Measurements from ENCODE around the gene LRRC8A.
"Not testable (repeated sequence)": the region's sequence is repeated elsewhere in the genome, so short reads cannot be mapped to it uniquely, and the experiment has no call there.

Gene LRRC8A

DNA sequence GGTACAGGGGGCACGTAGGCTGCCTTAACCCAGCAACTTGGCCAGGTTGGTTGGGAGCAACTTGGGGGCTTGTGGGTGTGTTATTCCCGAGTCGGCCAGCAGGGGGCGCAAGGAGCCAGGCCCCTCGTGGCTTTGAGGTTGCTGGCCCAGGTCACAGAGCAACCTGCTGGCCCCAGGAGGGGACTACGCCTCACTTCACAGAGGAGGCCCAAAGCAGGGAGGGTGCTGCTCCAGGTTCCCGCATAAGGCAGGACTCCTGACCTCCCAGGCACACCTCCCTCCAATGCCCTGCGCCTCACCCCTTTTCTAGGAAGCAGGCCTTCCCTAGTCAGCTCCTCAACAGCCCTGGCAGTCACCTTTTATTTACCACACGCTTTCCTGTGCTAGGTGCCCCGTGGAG lies 18.3 kb upstream of the LRRC8A start:
- DNase-seq (ENCODE audit: low read depth in 1 of 2, low spot score in 1 of 2), result peak; percentile 77 to 90

DNA sequence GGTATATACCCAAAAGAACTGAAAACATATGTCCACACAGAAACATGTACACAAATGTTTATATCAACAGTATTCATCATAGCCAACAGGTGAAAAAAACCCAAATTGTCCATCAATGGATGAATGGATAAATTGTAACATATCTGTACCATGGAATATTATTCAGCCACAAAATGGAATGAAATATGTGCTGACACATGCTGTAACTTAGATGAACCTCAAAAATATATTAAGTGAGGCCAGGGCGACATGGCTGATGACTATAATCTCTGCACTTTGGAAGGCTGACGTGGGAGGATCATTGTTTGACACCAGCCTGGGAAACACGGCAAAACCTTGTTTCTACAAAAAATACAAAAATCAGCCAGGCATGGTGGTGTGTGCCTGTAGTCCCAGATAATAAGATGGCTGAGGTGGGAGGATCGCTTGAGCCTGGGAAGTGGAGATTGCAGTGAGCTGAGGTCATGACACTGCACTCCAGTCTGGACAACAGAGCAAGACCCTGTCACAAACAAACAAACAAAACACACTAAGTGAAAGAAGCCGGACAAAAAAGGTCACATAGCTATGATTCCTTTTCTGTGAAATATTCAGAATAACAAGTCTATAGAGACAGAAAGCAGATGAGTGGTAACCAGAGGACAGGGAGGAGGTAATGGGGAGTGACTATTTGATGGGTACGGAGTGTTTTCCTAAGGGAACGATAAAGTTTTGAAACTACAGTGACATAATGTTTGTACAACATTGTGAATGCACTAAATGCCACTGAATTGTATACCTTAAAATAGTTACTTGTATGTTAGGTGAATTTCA lies 11.6 kb upstream of the LRRC8A start:
- DNase-seq (ENCODE audit: low read depth in 1 of 2, low spot score in 1 of 2), result no peak

DNA sequence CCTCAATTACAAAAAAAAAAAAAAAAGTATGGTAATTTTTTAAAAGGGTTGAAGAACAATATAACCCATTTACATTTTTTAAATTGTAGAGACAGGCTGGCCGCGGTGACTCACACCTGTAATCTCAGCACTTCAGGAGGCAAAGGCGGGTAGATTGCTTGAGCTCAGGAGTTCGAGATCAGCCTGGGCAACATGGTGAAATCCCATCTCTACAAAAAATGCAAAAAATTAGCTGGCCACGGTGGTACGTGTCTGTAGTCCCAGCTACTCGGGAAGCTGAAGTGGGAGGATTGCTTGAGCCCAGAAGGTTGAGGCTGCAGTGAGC lies 11.0 kb upstream of the LRRC8A start:
- not testable (repeated sequence) for DNase-seq (ENCODE audit: low read depth in 1 of 2, low spot score in 1 of 2)

DNA sequence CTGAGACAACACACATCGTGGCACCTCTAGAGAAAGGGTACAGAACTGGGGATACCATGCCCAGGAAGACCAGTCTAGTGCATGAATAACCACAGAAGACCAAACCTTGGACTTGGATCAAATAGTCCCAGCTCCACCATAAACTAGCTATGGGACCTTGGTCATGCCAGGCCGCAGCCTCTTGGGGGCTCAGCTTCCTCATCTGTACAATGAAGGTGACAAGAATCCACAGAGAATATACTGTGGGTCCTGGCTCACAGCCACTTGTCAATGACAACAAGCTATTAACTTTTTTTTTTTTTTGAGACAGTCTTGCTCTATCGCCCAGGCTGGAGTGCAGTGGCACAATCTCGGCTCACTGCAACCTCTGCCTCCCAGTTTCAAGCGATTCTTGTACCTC lies 4.1 kb upstream of the LRRC8A start:
- DNase-seq (ENCODE audit: low read depth in 1 of 2, low spot score in 1 of 2), result no peak

DNA sequence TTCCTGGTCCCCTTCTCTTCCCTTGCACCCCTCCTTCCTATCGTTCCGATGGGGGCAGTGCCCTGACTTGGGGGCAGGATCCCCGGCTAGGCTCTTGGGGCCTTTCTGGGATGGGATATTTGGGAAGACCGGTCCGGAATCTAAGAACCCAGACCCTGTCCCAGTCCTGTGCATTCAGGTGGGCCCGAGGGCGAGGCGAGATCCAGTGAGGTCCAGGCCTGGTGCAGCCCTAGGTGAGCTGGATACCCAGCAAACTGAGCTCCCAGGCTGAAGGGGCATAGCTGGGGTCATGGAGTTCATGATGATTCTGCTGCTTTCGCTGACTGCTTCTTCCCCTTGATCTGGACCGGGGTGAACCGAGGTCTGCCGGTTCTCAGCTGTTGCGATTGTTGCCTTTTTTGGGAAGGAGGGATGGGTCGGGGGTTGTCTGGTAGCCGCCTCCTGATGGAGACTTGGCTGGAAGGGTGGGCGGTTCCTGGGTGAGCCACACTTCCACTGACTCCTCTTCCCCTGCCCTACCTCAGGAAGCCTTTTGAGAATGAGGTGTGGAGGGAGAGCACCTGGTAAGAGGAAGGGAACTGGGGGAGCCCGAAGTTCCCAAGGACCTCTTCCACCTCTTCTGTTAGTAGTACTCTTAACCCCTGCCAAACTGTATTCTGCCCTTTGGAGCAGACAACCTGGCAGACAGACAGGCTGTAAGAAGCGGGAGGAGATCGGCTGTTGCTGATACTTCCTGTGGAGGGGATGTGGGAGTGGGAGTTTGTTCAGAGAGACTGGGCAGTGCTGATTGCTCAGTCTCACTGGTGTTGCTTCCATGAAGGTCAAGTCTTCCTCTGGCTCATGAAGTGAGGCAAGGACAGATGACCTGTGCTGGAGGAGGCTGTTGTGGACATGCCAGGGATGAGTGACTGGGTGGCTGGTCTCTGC lies 1.0 kb downstream of the LRRC8A start:
- no peak for DNase-seq (ENCODE audit: low read depth in 1 of 2, low spot score in 1 of 2)

DNA sequence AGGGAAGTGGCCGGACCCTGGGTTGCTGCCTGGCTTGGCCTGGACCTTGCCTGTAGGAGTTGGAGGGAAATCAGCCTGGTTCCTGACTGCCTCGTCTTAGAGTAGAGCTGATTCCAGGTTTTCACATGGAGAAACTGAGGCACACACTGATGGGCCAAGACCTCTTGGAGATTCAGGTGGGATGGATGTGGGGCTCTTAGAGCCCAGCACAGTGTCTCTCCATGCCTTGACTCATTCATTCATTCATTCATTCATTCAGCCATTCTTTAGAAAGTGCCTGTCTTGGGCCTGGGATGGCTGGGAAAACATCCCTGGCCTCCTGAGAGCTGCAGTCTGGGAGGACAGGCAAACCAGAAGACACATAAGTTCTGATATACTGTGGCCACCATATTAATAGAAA lies 2.2 kb downstream of the LRRC8A start:
- DNase-seq (ENCODE audit: low read depth in 1 of 2, low spot score in 1 of 2), result no peak

DNA sequence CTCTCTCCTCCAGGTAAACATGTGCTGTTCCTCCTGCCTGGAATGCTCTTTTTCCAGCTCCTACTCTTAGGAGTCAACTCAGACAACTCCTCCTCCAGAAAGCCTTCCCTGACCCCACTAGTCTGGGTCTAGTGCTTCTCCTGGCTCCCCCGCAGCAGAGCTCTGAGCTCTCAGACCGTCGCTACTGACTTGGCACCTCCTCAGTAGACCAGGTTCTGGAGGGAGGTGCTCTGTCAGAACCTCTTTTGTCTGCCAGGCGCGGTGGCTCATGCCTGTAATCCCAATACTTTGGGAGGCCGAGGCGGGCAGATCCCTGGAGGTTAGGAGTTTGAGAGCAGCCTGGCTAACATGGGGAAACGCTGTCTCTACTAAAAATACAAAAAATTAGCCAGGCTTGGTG lies 3.4 kb downstream of the LRRC8A start:
- DNase-seq (ENCODE audit: low read depth in 1 of 2, low spot score in 1 of 2), result no peak

DNA sequence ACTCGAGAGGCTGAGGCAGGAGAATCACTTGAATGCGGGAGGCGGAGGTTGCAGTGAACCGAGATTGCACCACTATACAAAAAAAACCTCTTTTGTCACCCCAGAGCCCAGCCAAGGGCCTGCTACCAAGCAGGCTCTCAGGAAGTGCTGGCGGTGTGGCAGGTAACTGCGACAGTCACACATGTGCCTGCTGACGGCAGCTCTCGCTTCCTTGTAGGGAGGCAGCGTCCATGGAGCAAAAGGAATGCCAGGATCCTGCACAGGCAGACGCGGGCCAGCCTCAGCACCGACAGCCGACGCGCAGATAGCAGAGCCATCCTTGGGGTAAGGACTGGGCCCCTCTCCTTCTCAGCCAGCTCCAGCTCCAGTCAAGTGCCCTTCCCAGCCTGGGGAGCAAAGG lies 3.9 kb downstream of the LRRC8A start:
- DNase-seq (ENCODE audit: low read depth in 1 of 2, low spot score in 1 of 2), result no peak

DNA sequence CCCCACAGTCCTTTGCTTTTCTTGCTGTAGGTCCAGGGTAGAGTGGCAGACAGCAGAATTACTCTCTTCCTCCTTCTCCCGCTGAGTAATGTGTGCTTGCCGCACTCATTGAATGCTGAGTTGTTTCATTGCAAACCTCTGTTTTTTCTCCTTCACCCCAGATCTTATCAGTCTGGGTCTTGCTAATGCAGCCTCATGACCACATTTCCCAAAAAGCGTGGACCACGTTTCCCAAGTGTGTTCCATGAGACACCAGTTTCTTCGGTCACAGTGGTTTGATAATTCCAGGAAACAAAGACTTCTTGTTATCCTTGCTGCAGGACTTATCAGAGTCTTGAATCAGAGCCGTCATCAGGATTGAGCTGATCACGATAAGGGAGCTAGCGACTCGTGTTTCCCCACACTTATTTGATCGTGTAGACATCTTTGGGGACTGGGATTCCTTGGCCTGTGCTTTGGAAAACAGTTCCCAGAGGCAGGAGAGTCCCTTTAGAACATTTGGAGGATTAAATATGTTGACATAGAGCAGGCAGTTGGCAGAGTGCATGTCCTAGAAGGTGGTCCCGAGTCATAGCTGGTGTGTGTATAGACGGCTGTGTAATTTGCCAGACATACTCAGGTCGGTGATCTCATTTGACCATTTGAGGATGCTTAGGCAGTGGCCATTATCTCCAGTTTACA lies 4.4 kb downstream of the LRRC8A start:
- DNase-seq (ENCODE audit: low read depth in 1 of 2, low spot score in 1 of 2), result no peak

DNA sequence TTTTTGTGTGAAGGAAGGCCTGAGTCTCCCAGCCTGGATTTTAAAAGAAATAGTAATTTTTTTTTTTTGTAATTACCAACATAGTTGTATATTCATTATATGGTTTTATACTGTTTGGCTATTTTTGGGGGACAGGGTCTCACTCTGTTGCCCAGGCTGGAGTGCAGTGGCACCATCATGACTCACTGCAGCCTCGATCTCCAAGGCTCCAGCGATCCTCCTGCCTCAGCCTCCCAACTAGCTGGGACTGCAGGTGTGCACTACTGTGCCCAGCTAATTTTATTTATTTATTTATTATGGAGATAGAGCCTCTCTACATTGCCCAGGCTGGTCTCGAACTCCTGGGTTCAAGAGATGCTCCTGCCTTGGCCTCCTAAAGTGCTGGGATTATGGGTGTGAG lies 5.1 kb downstream of the LRRC8A start:
- DNase-seq (ENCODE audit: low read depth in 1 of 2, low spot score in 1 of 2), result no peak

DNA sequence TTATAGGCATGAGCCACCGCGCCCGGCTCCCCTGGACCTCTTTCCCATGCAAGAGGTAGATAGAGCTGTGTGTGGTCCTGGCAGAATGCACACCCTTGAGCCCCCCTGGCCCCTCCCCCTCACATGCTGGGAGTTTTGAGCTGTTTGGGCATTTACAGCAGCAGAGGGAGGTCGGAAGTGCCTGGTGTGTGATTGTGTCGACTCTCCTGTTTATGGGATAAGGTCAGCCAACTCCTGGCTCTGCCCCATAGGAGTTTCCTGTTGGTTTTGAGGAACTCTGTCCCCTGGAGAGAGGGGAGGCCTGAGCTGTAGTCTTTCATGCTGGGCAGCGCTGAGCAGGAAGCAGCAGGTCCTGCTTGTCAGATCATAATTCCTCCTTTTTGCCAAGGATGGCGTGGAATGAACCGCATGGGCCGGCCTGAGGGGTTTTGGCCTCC lies 6.0 kb downstream of the LRRC8A start:
- DNase-seq (ENCODE audit: low read depth in 1 of 2, low spot score in 1 of 2), result no peak

DNA sequence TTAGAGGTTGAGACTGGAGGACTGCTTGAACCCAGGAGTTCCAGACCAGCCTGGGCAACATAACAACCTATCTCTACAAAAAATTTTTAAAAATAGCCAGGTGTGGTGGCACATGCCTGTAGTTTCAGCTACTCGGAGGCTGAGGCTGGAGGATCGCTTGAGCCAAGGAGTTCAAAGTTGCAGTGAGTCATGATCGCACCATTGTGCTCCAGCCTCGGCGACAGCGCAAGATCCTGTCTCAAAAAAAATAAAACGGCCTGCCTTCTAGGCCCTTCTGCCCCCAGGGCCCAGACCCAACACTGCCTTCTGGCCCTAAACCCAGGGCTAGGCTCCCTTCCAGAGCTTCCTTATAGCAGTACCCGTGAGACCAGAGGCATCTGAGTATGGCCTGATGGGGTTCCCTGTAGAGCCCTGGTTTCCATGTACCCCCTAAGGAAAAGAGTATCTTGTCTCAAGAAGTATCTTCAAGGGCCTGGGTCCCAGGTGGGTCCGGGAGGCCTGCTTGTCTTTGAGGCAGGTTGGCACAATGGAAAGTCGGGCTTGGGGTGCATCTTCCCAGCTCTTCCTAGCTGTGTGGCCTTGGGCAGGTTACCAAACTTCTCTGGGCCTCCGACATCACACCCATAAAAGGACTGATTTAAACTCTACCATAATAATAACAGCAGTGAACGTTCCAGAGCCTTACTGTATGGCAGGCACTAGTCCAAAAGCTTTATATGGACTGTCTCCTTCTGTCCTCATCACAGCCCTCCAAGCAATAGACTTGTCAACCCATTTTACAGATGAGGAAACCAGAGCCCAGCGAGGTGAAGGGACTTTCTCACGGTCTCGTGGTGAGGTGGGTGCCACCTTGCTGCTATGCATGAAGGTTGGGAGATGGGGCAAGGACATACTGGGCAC lies 9.6 kb downstream of the LRRC8A start:
- DNase-seq (ENCODE audit: low read depth in 1 of 2, low spot score in 1 of 2), result no peak

DNA sequence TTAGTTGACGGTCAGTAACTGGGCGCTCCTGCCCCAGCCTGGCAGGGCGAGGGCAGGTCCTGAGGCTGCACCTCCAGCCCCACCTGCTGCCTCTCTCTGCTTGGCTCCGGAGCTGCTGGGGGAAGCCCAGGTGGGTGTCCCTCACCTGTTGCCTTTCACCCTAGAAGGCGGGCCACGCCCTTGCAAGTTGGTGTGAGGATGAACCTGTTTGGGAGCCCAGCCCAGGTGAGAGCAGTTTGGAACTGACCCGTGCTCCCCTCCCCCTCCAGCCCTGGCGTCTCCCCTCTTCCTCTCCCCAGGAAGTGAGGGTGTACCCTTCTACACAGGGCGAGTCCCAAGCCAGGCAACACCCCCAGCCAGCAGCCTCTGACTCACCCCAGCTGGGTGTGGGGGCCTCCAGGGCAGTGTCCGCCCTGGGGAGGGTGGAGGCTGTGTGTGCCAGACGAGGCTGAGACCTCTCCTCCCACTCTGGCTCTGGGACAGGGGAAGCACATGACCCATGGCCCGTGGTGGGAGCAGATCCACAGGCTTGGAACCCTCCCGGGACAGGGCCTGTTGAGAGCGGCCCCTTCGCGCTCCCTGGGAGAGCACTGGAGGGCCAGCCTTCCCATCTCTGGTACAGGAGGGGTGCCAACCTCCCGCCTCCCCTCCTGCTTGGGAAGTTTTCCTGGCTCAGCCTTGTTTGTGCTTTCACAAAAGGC lies 10.4 kb downstream of the LRRC8A start:
- no peak for DNase-seq (ENCODE audit: low read depth in 1 of 2, low spot score in 1 of 2)

DNA sequence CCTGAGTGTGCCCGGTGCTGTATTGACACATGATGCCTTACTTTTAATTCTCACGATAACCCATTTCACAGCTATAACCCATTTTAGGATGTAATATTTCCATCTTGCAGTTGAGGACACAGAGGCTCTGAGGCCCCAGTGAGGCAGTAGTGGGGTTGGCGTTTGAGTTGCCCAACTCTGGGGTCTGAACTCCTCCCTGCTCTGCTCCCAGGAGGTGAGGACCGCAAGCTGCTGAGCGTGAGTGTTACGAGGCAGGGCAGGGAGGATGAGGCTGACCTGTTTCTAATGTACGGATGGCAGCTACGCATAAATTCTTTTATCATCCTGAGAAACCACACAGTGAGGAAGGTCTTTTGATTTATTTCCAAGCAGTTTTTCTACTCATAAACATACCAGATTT lies 11.4 kb downstream of the LRRC8A start:
- DNase-seq (ENCODE audit: low read depth in 1 of 2, low spot score in 1 of 2), result no peak

DNA sequence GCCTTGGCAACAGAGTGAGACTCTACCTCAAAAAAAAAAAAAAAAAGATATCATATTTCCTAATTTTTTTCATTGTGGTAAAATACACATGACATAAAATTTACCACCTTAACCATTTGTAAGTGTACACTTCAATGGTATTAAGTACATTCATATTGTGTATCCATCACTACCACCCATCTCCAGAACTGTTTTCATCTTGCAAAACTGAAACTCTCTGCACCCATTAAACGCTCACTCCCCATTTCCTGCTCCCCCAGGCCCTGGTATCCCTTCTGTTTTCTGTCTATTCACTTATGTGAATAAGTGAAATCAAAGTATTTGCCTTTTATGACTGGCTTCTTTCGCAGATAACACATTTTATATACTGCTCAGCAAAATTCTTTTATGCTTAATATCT lies 12.8 kb downstream of the LRRC8A start:
- no peak for DNase-seq (ENCODE audit: low read depth in 1 of 2, low spot score in 1 of 2)

DNA sequence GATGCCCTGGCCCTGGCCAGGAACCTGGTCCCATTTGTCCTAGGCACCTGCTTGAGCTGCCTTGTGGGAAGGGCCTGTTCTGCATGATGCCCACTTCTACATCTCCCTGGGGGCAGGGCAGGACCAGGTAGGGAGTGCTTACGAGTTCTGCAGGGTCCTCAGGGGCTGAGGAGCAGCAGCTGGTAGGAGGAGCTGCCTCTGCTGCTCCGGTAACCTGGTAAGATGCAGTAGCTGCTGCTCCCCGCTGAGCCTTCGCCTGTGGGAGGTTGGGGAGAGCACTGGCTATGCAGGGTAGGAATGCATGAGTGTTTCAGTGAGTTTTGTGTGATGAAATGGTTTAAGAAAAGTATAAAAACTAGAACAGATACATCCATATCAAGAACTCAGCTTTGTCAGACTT lies 13.6 kb downstream of the LRRC8A start:
- DNase-seq (ENCODE audit: low read depth in 1 of 2, low spot score in 1 of 2), result no peak

DNA sequence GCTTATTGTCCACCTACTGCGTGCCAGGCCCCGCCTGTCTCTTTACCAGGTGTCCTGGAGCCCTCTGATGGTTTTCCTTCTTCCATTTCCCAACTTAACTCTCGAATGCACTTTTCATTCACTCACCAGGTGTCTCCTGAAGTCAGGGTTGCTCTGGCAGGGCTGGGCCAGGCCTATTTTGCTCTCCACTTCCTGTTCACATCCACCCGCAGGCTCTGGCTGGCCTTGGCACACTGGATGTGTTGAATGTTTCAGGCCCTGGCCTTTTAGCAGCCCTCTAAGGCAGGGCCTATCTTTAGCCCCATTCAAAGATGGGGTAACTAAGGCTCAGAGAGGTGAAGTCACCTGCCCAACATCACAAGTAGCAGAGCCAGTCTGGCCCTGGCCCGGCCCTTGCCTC lies 16.4 kb downstream of the LRRC8A start:
- no peak for DNase-seq (ENCODE audit: low read depth in 1 of 2, low spot score in 1 of 2)

DNA sequence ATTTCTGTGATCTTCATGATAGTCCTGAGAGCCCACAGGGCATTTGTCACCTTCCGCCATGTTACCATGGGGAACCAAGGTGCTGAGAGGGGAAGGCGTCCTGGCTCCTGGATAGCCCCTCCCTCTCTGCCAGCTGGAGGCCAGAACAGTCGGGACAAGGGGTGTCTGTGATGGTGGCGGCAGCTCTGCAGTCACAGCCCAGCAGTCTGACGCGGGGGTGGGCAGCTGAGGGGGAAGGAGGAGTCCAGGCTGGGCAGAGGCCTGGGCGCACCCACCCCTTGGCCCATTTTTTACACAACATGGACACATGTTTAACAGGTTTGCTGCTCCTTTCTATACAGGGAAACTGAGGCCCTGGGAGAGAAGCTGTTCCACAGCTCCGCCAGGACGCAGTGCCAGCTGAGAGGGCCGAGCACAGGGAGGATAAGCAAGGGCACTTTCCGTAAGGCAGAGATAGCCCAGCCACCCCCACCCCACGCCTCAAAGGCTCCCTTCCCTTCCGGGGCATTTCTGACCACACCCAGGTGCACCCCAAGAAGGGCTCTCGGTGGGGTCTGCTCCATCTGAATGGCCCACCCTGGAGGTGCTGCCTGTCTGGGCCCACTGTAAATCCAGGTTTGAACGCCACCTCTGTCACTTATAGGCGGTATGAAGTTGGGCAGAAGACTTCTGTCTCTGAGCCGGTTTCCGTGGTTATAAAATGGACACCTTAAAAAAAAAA lies 17.1 kb downstream of the LRRC8A start:
- DNase-seq (ENCODE audit: low read depth in 1 of 2, low spot score in 1 of 2), result no peak

DNA sequence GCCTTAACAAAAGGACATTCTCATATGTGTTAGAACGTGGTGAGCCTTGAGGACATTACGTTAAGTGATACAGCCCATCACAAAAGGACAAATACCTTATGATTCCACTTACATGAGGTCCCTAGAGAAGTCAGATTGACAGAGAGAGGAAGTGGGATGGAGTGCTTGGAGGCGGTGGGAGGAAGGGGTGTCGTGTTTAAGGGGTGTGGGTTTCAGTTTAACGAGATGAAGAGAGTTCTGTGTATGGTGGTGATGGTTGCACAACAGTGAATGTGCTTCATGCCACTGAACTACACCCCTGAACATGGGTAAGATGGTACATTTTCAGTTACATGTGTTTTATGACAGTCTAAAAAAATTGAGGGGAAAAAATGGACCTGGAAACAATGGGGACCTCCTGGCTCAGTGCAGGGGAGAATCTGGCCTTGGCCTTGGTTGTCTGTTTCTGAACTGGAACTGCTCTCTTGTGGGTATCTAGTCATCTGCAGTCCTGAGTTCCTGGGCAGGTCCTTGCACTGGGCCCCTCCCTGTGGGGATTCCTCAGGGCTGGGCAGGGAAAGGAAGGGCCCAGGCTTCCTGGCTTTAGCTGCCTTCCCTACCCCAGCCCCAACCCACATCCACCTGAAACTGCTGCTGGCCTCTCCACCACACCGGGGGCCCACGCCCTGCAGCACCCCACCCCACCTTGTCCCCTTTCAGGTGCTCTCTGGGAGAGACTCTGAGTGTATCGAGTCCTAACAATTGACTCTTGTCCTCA lies 17.8 kb downstream of the LRRC8A start:
- no peak for DNase-seq (ENCODE audit: low read depth in 1 of 2, low spot score in 1 of 2)
